ENCODE results near the gene LRP1B. TPM values are rescaled to one million over a fixed set of nuclear protein-coding genes. Genes with fewer than 3 reads are reported as not detected.

LRP1B gene
- total and polyA plus RNA-seq, 2 of the 8 experiments (the other 6 are each of a cell fraction or from before 2014, with no cell fraction given), result 0.03 TPM; not detected in 1

GRCh38 chr2:141697035-141697434 lies 433.8 kb downstream of the LRP1B start (continued):
- TF ChIP-seq, protein P1, sequence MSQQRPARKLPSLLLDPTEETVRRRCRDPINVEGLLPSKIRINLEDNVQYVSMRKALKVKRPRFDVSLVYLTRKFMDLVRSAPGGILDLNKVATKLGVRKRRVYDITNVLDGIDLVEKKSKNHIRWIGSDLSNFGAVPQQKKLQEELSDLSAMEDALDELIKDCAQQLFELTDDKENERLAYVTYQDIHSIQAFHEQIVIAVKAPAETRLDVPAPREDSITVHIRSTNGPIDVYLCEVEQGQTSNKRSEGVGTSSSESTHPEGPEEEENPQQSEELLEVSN (IDR thresholded peaks at IDR 0.05), result no peak
- no peak for TF ChIP-seq TAF7 (optimal IDR thresholded peaks at IDR 0.05; ENCODE audit: borderline replicate concordance, low read depth, low read length)
- no peak for TF ChIP-seq HDAC6 (IDR thresholded peaks at IDR 0.05; ENCODE audit: low read depth, low read length)
- no peak for TF ChIP-seq CHD1 (IDR thresholded peaks at IDR 0.05; ENCODE audit: low read depth, low read length)
- no peak for TF ChIP-seq YY1 (IDR thresholded peaks at IDR 0.05; ENCODE audit: low read depth, low read length)
- TF ChIP-seq, protein P2, sequence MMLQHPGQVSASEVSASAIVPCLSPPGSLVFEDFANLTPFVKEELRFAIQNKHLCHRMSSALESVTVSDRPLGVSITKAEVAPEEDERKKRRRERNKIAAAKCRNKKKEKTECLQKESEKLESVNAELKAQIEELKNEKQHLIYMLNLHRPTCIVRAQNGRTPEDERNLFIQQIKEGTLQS (IDR thresholded peaks at IDR 0.05; ENCODE audit: insufficient read depth, low read depth, low read length), result no peak
- no peak for TF ChIP-seq TEAD4 (IDR thresholded peaks at IDR 0.05; ENCODE audit: low read depth, low read length)
- TF ChIP-seq SP4 (IDR thresholded peaks at IDR 0.05; ENCODE audit: low read length), result no peak

Measured in H1 (cell line).